Measurements from ENCODE around the gene CTBP2.

- TF ChIP-seq CTCF (optimal IDR thresholded peaks at IDR 0.05 in 1 of 3, IDR thresholded peaks at IDR 0.05 in 1 of 3, conservative IDR thresholded peaks at IDR 0.05 in 1 of 3; ENCODE audit: extremely low read depth in 1 of 3, insufficient read depth in 2 of 3, low read length in 3 of 3) (no peak), EZH2 (IDR thresholded peaks at IDR 0.05; ENCODE audit: low read length) (no peak)
These were observed 80.1 kb downstream of the CTBP2 start for GRCh38 chr10:125080296-125080695.

Data from keratinocyte (primary cell).